ENCODE data around the gene CMSS1.

- TF ChIP-seq CREB5 (CRISPR knock-in tag; IDR thresholded peaks at IDR 0.05; ENCODE audit: low read depth) (no peak), ESRRG (CRISPR knock-in tag; IDR thresholded peaks at IDR 0.05) (no peak), SNAI2 (CRISPR knock-in tag; IDR thresholded peaks at IDR 0.05) (no peak), PATZ1 (CRISPR knock-in tag; IDR thresholded peaks at IDR 0.05; ENCODE audit: borderline replicate concordance) (no peak), GLIS3 (CRISPR knock-in tag; IDR thresholded peaks at IDR 0.05) (no peak), ARNTL (CRISPR knock-in tag; IDR thresholded peaks at IDR 0.05; ENCODE audit: borderline replicate concordance, low read depth) (no peak)
These were observed 245.0 kb downstream of the CMSS1 start for GRCh38 chr3:100062665-100063064.

All from SK-N-SH treated with all-trans-retinoic acid at 6 μM for 48 hours (cell line).